Activated T-cell treated with anti-CD3 and anti-CD28 coated beads, Interleukin-2, amount 50 U/mL, for 24 hours (primary cell): Measurements from ENCODE around the gene METTL8.

Experiments
- DNase-seq: peaks from one replicate; pipeline ENCODE4 v3.0.0-alpha.2; 2020
- H3K27ac Mint-ChIP-seq: 2 replicates; pipeline ENCODE4 v1.8.0; 2020; ENCODE audit warnings: mild to moderate bottlenecking, mixed read lengths
- H3K27me3 Mint-ChIP-seq: 2 replicates; pipeline ENCODE4 v1.8.0; 2020; ENCODE audit warnings: mixed read lengths
- H3K36me3 Mint-ChIP-seq: 2 replicates; pipeline ENCODE4 v1.8.0; 2020; ENCODE audit warnings: low read depth, mixed read lengths
- H3K4me1 Mint-ChIP-seq: 2 replicates; pipeline ENCODE4 v1.8.0; 2020; ENCODE audit warnings: low read depth, mixed read lengths
- H3K4me3 Mint-ChIP-seq: 2 replicates; pipeline ENCODE4 v1.8.0; 2020; ENCODE audit warnings: mild to moderate bottlenecking, moderate library complexity, mixed read lengths
- H3K9me3 Mint-ChIP-seq: 2 replicates; pipeline ENCODE4 v1.8.0; 2020; ENCODE audit warnings: mixed read lengths

The METTL8 gene

DNA sequence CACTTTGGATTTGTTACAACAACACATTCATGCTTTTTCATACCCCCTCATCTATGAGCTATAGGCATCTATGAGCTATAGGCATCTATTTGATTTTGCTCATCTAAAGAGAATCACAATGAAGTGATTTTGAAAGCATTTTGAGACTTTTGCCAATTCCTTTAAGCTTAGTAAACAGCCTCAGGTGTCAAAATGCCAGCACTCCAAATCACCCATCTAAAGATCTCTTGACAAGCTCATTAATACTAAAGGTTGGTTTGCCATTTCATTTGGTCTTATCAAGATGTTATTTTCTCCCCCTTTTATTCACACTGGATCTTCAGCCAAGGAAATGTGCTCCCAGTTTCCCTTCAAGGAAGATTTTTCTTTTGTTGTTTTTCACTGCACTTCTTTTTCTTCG, 162.4 kb downstream of the METTL8 start:
- no peaks in the 10 kb centered on the region for H3K27me3 Mint-ChIP-seq
- DNase-seq, result no peak
- H3K36me3 Mint-ChIP-seq, result no peaks in the 10 kb centered on the region
- no peak overlapping the region for H3K4me3 Mint-ChIP-seq
- no peak overlapping the region for H3K27ac Mint-ChIP-seq
- H3K9me3 Mint-ChIP-seq, result no peaks in the 10 kb centered on the region
- no peaks in the 10 kb centered on the region for H3K4me1 Mint-ChIP-seq

DNA sequence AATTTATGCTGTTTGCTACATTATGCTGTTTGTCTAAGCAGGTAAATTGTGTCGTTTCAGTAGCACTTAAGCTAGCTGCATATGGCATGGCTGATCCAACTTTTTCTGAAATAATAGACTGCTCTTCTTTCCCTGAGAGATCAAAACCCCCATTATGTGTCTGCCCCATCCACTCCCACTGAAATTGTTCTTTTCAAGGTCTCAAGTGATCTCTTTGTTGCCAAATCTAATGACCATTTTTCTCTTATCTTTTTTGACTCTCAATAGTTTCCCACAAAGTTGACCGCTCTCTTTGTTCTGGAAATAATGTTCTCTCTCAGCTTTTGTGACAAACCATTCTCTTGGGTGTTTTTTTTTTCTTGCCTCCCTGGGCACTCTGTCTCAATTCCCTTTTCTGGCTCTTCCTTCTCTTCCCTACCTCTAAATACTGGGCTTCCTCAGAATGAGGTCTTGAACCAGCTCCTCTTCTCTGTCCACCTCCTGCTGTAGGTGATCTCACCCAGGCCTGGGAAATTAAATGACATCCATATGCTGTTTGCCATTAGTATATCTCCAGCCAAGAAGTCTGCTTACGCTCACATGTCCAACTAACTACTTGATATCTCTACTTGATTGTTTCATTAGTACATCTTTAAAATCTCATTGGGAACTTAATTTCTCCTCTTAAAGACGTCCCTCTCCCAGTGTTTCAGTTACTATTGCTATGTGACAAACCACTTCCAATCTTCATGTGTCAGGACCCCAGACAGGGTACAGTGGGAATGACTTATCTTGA, 165.7 kb downstream of the METTL8 start:
- no peak overlapping the region for H3K4me3 Mint-ChIP-seq
- H3K27ac Mint-ChIP-seq, result no peak overlapping the region
- no peaks in the 10 kb centered on the region for H3K27me3 Mint-ChIP-seq
- no peaks in the 10 kb centered on the region for H3K9me3 Mint-ChIP-seq
- no peak for DNase-seq
- H3K36me3 Mint-ChIP-seq, result no peaks in the 10 kb centered on the region
- H3K4me1 Mint-ChIP-seq, result peaks cover 8% of the 10 kb centered on the region
